Endothelial cell (in vitro differentiated cells): Measurements from ENCODE around the gene SNAPC2. TPM values are rescaled to one million over a fixed set of nuclear protein-coding genes. Genes with fewer than 3 reads are reported as not detected.

Experiments used
- DNase-seq: peaks from one replicate; pipeline ENCODE4 v3.0.0; 2021; ENCODE audit warnings: low spot score
- H3K27ac Mint-ChIP-seq: one replicate; pipeline ENCODE4 v1.8.0; 2021; ENCODE audit warnings: mixed read lengths, inconsistent platforms; ENCODE audit not compliant: unreplicated experiment
- H3K27me3 Mint-ChIP-seq: one replicate; pipeline ENCODE4 v1.8.0; 2021; ENCODE audit warnings: mild to moderate bottlenecking, moderate library complexity, mixed read lengths, inconsistent platforms; ENCODE audit not compliant: unreplicated experiment
- H3K36me3 Mint-ChIP-seq: one replicate; pipeline ENCODE4 v1.8.0; 2021; ENCODE audit warnings: mild to moderate bottlenecking, low read depth, mixed read lengths, inconsistent platforms; ENCODE audit not compliant: unreplicated experiment
- H3K4me1 Mint-ChIP-seq: one replicate; pipeline ENCODE4 v1.8.0; 2021; ENCODE audit warnings: mild to moderate bottlenecking, mixed read lengths, inconsistent platforms; ENCODE audit not compliant: unreplicated experiment
- H3K4me3 Mint-ChIP-seq: one replicate; pipeline ENCODE4 v1.8.0; 2021; ENCODE audit warnings: mild to moderate bottlenecking, mixed read lengths, inconsistent platforms; ENCODE audit not compliant: unreplicated experiment
- H3K9me3 Mint-ChIP-seq: one replicate; pipeline ENCODE4 v1.8.0; 2021; ENCODE audit warnings: mixed read lengths, inconsistent platforms; ENCODE audit not compliant: unreplicated experiment
- total RNA-seq: library from RNA; stranded (reverse); fragmentation: NEBNext Ultra II Directional; extraction: Animal tissue kit (Norgen Biotek cat#: 25700); gene quantifications from one replicate; pipeline ENCODE4 v1.2.1, GENCODE V29; 2021; ENCODE audit not compliant: unreplicated experiment
- TF ChIP-seq, protein P1 (sequence below): fragments of 200-600 bp; sonication (generic); IDR thresholded peaks from one replicate; pipeline ENCODE4 v1.5.0; 2021; ENCODE audit warnings: antibody characterized with exemption; ENCODE audit not compliant: unreplicated experiment

SNAPC2 gene
- total RNA-seq, 1 donor from 2014 or later, result 13.5 TPM

DNA sequence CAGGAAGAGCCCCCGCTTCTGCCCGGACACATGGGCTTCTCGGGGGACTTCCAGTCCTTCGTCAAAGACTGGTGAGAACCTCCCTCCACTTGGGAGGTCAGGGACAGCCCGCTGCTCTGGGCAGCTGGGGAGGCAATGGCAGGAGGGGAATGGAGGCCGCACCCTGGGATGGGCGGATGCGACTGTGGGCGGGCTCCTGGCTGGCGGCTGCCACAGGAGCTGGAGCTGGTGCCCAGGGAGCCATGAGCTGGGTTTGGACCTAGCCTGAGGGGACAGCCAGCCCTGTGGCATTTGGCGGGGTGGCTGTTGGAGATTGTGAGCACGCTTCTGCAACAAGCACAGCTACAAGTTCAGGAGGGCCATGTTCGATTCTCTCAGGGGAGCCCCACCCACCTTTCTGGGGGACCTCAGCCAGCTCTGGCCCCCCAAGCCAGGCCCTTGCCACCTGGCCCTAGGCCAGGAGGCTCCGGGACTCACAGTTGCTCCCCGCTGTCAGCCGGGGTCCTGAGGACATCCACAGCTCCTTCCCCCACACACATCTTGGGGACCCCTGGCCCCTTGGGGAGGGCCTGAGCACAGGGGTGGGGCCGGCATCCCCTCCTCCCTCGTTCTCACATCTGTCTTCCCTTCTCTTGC, 8.5 kb upstream of the SNAPC2 start:
- TF ChIP-seq, protein P1, sequence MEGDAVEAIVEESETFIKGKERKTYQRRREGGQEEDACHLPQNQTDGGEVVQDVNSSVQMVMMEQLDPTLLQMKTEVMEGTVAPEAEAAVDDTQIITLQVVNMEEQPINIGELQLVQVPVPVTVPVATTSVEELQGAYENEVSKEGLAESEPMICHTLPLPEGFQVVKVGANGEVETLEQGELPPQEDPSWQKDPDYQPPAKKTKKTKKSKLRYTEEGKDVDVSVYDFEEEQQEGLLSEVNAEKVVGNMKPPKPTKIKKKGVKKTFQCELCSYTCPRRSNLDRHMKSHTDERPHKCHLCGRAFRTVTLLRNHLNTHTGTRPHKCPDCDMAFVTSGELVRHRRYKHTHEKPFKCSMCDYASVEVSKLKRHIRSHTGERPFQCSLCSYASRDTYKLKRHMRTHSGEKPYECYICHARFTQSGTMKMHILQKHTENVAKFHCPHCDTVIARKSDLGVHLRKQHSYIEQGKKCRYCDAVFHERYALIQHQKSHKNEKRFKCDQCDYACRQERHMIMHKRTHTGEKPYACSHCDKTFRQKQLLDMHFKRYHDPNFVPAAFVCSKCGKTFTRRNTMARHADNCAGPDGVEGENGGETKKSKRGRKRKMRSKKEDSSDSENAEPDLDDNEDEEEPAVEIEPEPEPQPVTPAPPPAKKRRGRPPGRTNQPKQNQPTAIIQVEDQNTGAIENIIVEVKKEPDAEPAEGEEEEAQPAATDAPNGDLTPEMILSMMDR, result no peak
- DNase-seq, result no peak
- Mint-ChIP-seq H3K36me3 (peaks cover 7% of the 10 kb centered on the region), H3K4me1 (peaks cover 4% of the 10 kb centered on the region), H3K27me3 (peaks cover 14% of the 10 kb centered on the region), H3K27ac (no peak overlapping the region), H3K9me3 (no peaks in the 10 kb centered on the region), H3K4me3 (no peak overlapping the region)

DNA sequence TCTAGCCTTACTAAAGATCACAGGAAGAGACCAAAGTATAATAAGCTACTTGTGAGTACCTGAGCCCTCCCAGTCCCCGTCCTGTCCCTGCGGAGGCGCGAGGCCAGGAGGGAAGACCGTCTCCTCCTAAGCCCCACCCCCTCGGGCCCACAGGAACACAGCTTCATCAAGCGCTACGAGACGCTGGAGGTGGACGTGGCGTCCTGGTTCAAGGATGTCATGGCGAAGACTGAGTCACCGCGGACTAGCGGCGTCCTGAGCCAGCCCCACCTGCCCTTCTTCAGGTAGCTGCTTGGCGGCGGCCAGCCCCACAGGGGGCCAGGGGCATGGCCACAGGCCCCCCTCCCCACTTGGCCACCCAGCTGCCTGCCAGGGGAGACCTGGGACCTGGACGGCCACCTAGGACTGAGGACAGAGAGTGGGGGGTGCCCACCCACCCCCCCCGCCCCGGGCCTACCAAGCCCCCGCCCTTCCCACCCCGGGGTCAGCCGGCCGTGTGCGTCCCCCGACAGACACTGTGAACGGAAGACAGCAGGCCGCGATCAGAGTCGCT, 7.9 kb upstream of the SNAPC2 start:
- TF ChIP-seq, protein P1, result no peak
- no peak overlapping the region for H3K4me3 Mint-ChIP-seq
- H3K4me1 Mint-ChIP-seq, result peaks cover 7% of the 10 kb centered on the region

DNA sequence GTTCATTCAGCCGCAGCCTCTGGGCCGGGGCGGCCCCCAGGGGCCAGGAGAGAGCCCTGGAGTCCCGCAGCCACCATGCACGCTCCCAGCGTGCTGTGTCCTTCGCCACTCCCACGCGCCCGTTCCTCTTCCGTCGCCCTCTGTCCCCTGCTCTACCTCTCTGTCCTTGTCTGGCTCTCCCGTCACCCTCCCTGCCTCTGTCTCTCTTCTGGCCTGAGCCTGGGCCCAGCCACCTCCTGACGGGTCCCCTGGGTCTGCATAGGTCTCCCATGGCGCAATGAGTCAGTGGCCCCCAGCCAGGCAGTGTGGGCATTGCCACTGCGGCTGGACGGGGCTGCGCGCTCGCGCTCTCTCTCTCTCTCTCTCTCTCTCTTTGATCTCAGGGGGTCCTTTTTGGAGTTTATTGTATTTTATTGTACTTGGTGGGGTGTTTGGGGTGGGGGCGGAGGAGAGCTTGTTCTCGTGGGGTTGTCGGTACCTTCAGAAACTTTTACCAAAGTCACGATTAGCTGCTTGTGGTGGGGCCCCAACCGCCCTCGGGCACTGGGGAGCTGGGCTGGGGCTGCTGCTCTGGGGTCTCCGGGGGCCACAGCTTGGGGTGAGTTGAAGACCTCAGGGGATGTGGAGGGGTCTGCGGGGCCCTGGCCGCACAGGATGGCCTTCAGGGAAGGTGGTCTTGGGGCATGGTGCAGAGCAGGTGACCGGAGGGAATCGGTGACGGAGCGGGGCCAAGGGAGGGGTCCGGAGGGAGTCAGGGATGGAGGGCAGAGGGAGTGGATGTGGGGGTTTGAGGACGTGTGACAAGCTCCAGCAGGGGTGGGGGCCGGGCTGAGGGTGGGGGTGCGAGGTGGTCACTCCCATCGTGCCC, 7.2 kb upstream of the SNAPC2 start:
- Mint-ChIP-seq H3K9me3 (no peaks in the 10 kb centered on the region), H3K4me3 (no peak overlapping the region), H3K36me3 (peaks cover 7% of the 10 kb centered on the region), H3K27me3 (peaks cover 17% of the 10 kb centered on the region), H3K27ac (no peak overlapping the region), H3K4me1 (peaks cover 7% of the 10 kb centered on the region)
- no peak for DNase-seq
- TF ChIP-seq, protein P1, result no peak

More for the DNA sequence above, 7.9 kb upstream of the SNAPC2 start:
- no peak for DNase-seq
- peaks cover 7% of the 10 kb centered on the region for H3K36me3 Mint-ChIP-seq
- H3K27ac Mint-ChIP-seq, result no peak overlapping the region
- peaks cover 17% of the 10 kb centered on the region for H3K27me3 Mint-ChIP-seq
- no peaks in the 10 kb centered on the region for H3K9me3 Mint-ChIP-seq

DNA sequence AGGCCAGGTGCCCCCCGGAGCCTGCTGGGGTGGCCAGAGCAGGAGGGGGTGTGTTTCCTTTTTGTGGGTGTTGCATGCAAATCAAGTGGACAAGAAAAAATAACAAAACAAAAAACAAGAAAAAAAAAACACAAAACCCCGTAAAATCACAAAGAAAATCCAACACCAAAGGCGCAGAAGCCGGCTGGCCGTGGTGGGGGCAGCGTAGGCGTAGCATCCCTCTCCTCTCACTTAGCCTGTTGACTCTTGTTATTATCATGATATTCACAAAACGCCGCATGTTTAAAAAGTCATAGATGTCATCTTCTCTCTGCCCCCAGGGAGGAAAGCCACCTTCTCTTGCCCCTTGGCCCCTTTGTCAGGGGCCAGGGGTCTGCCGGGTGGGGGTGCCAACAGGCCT, 6.5 kb upstream of the SNAPC2 start:
- H3K36me3 Mint-ChIP-seq, result peaks cover 7% of the 10 kb centered on the region
- H3K27ac Mint-ChIP-seq, result no peak overlapping the region
- H3K4me1 Mint-ChIP-seq, result peaks cover 7% of the 10 kb centered on the region
- peaks cover 21% of the 10 kb centered on the region for H3K27me3 Mint-ChIP-seq
- H3K4me3 Mint-ChIP-seq, result no peak overlapping the region
- no peak for DNase-seq
- TF ChIP-seq, protein P1, result no peak
- H3K9me3 Mint-ChIP-seq, result no peaks in the 10 kb centered on the region
